Gastroesophageal sphincter (tissue), 4 donors: Measurements from ENCODE around the gene MTUS2. TPM values are rescaled to one million over a fixed set of nuclear protein-coding genes. Genes with fewer than 3 reads are reported as not detected.
A peak's percentile ranks its signal among the peaks of the same experiment; 100 is the strongest.

Experiments used
- ATAC-seq: fragments of 150-250 bp; one replicate; pipeline ENCODE4 v1.9.1; 2016; ENCODE audit warnings: mild to moderate bottlenecking, moderate library complexity
- H3K27ac ChIP-seq, 4 donors: fragments of 200-600 bp; sonication (generic) in 3 of 4; 1 replicate in 3 of 4; 2 replicates in 1 of 4; pipeline ENCODE4 v1.5.1; 2016 to 2019
- H3K27me3 ChIP-seq: fragments of 200-600 bp; sonication (generic); one replicate; pipeline ENCODE4 v1.5.1; 2019
- H3K36me3 ChIP-seq, 2 donors: fragments of 200-600 bp; sonication (generic); one replicate each; pipeline ENCODE4 v1.5.1; 2019; ENCODE audit warnings: control low read depth in 1 of 2
- H3K4me1 ChIP-seq, 3 donors: fragments of 200-600 bp; sonication (generic); 1 replicate in 2 of 3; 2 replicates in 1 of 3; pipeline ENCODE4 v1.5.1; 2016 to 2019; ENCODE audit warnings: control low read depth in 2 of 3
- H3K4me3 ChIP-seq, 2 donors: fragments of 200-600 bp; sonication (generic); one replicate each; pipeline ENCODE4 v1.5.1; 2019; ENCODE audit warnings: mild to moderate bottlenecking in 1 of 2, moderate library complexity in 1 of 2
- H3K9me3 ChIP-seq, 3 donors: fragments of 200-600 bp; sonication (generic); one replicate each; pipeline ENCODE4 v1.5.1; 2017 to 2019; ENCODE audit warnings: control low read depth in 2 of 3
- CTCF ChIP-seq, 4 experiments: fragments of 200-600 bp in 2 of 4; fragments of 450-650 bp in 2 of 4; sonication (generic) in 1 of 4; IDR thresholded peaks; one replicate each; pipeline ENCODE4 v1.5.1; 2017 to 2019; ENCODE audit warnings: antibody characterized with exemption in 4 of 4, mild to moderate bottlenecking in 2 of 4, moderate library complexity in 2 of 4
- EP300 ChIP-seq: sonication (generic); formaldehyde crosslinking; IDR thresholded peaks from one replicate; pipeline ENCODE4 v1.6.1; 2017; ENCODE audit warnings: antibody characterized with exemption, mild to moderate bottlenecking
- POLR2A ChIP-seq, 2 donors: fragments of 450-650 bp; IDR thresholded peaks; one replicate each; pipeline ENCODE4 v1.6.1; 2017; ENCODE audit warnings: antibody characterized with exemption in 2 of 2, mild to moderate bottlenecking in 2 of 2, moderate library complexity in 1 of 2
- POLR2AphosphoS5 ChIP-seq: sonication (generic); formaldehyde crosslinking; IDR thresholded peaks from one replicate; pipeline ENCODE4 v1.6.1; 2017; ENCODE audit warnings: antibody characterized with exemption
- WGBS, 2 donors: methylation state at CpG; one replicate each; pipeline ENCODE4 v1.1.5; 2018; ENCODE audit warnings: low coverage in 1 of 2; 5-methylcytosine and 5-hydroxymethylcytosine counted together
- total RNA-seq, 4 donors: library from RNA; depleted of rRNA; stranded (reverse); fragments of >200 nt; gene quantifications; one replicate each; pipeline ENCODE4 v1.1.0, GENCODE V29; 2016

MTUS2 gene
- total RNA-seq, 4 donors from 2014 or later = 0.67 to 36.7 (median 18.4) TPM

- Histone ChIP-seq H3K27ac (no peak overlapping the region), H3K27me3 (no peaks in the 10 kb centered on the region), H3K36me3 (no peaks in the 10 kb centered on the region), H3K4me1 (peaks cover 0 to 13% (median 7%) of the 10 kb centered on the region in 3 donors), H3K9me3 (no peaks in the 10 kb centered on the region), H3K4me3 (no peak overlapping the region)
- 73 to 93% methylated on average over 3 of the region's 4 CpGs for WGBS, 2 donors
- ATAC-seq = no peak
- TF ChIP-seq EP300 = no peak
- TF ChIP-seq POLR2A (IDR thresholded peaks at IDR 0.05) = no peak
- TF ChIP-seq CTCF (IDR thresholded peaks at IDR 0.05) = no peak
- TF ChIP-seq POLR2AphosphoS5 = no peak
Measured at GRCh38 chr13:29464105-29464679, 644.1 kb downstream of the MTUS2 start.

- 12% methylated on average over 6 of the region's 6 CpGs; no CpG with 5 or more reads in 1 of the 2 donors for WGBS, 2 donors
- ATAC-seq = peak; percentile 44
Measured at GRCh38 chr13:29465741-29466293, 645.7 kb downstream of the MTUS2 start.

GRCh38 chr13:29471551-29471950 lies 651.4 kb downstream of the MTUS2 start:
- TF ChIP-seq POLR2AphosphoS5 (no peak), POLR2A (IDR thresholded peaks at IDR 0.05) (no peak), EP300 (no peak), CTCF (IDR thresholded peaks at IDR 0.05) (no peak)
- Histone ChIP-seq H3K27ac (no peak overlapping the region), H3K4me3 (no peak overlapping the region), H3K4me1 (no peaks in the 10 kb centered on the region), H3K36me3 (no peaks in the 10 kb centered on the region), H3K9me3 (no peaks in the 10 kb centered on the region), H3K27me3 (no peaks in the 10 kb centered on the region)
- WGBS, 2 donors = 92% methylated on average over 5 of the region's 9 CpGs; no CpG with 5 or more reads in 1 of the 2 donors
- ATAC-seq = no peak

More at GRCh38 chr13:29465741-29466293, 645.7 kb downstream of the MTUS2 start:
- Histone ChIP-seq H3K9me3 (no peaks in the 10 kb centered on the region), H3K4me1 (peaks cover 0 to 13% (median 7%) of the 10 kb centered on the region in 3 donors), H3K27me3 (no peaks in the 10 kb centered on the region), H3K36me3 (no peaks in the 10 kb centered on the region), H3K27ac (peak overlapping the region in 3 of 4 donors; percentile 4 to 40 (median 39)), H3K4me3 (no peak overlapping the region)
- TF ChIP-seq EP300 = no peak

GRCh38 chr13:29472332-29472961 lies 652.3 kb downstream of the MTUS2 start:
- Histone ChIP-seq H3K36me3 (no peaks in the 10 kb centered on the region), H3K9me3 (no peaks in the 10 kb centered on the region), H3K4me1 (no peaks in the 10 kb centered on the region), H3K27ac (no peak overlapping the region), H3K27me3 (no peaks in the 10 kb centered on the region), H3K4me3 (no peak overlapping the region)
- 42 to 74% methylated on average over 2 of the region's 6 CpGs for WGBS, 2 donors
- no peak for ATAC-seq
- TF ChIP-seq POLR2A (IDR thresholded peaks at IDR 0.05) = no peak
- peak; percentile 72 to 81 (median 76) for TF ChIP-seq CTCF (IDR thresholded peaks at IDR 0.05)

GRCh38 chr13:29473166-29473565 lies 653.0 kb downstream of the MTUS2 start:
- Histone ChIP-seq H3K4me3 (no peak overlapping the region), H3K27me3 (no peaks in the 10 kb centered on the region), H3K9me3 (no peaks in the 10 kb centered on the region), H3K36me3 (no peaks in the 10 kb centered on the region), H3K4me1 (no peaks in the 10 kb centered on the region), H3K27ac (no peak overlapping the region)
- WGBS, 2 donors = 71 to 72% methylated on average over 4 of the region's 4 CpGs
- ATAC-seq = no peak
- no peak for TF ChIP-seq CTCF (IDR thresholded peaks at IDR 0.05)
- no peak for TF ChIP-seq POLR2A (IDR thresholded peaks at IDR 0.05)
- no peak for TF ChIP-seq EP300
- no peak for TF ChIP-seq POLR2AphosphoS5
